HG03558 (cell line): ENCODE results near the gene DNAH8.

Source experiments
- ATAC-seq: cut with Tn5 transposase; IDR thresholded peaks from one replicate; pipeline ENCODE4 v1.9.1; 2021; ENCODE audit warnings: moderate number of reproducible peaks; ENCODE audit not compliant: unreplicated experiment; ENCODE audit errors: extremely low read depth

Gene DNAH8

GRCh38 chr6:38701551-38701950, 13.6 kb upstream of the DNAH8 start:
- ATAC-seq, result no peak

DNA sequence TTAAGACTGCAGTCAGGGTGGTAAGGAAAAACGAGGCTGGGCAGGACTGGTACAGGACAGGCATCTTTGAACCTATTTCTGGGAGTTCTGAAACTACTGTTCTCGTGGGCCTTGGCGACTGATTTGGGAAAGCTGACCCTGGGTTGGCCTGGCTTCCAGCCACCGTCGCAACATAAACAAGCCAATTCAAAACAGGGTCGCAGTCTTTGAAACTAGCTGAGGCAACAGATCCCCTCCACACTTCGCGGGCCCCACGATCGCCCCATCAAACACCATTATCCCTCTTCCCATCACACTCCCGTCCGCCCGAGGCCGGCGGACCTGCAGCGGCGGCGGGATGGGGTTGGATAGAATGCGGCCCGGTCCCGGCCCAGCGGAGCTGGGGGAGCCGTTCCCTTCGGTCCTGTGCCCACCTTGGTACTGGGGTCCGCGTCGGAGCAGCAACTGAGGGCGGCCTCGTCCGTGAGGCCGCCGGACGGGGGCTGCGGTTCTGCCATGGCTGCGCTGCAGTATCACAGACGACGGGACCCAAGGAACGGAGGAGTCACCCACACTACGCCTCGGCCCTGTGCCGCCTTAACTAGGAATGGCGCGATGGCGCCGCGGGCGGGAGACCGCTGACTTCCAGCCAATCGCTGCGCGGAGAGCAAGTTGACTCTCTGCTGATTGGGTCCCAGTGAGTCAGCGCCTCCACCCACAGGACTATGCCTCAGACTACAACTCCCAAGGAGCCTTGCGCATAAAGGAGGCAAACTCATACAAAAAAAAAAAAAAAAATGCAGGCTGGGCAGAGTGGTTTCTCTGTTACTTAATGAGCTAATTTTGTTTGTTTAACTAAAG, 12.3 kb upstream of the DNAH8 start, which contains the start of gene GLO1:
TSS of gene GLO1 (minus strand) at position 588 of the 840 bp plus-strand sequence. CDS start at position 497, 91 bp downstream.
- ATAC-seq, result peak; percentile 99

GRCh38 chr6:38703949-38704590, 11.0 kb upstream of the DNAH8 start:
- no peak for ATAC-seq

DNA sequence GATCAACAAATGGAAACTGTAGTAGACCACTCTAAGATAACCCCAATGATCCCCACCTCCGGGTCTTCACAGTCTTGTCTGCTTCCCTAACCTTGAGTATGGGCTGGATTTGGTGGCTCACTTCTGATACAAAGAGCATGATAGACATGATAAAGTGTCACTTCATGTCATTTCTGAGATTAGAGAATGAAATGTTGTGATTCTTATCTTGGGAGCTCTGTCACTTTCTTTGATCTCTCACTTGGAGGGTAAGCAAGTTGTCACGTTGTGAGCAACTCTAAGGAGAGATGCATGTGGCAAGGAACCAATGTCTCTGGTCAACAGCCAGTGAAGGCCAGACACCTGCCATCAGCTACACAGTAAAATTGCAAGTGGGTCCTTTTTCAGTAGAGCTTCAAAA, 9.2 kb upstream of the DNAH8 start:
- ATAC-seq, result no peak

- ATAC-seq, result no peak
Observed at GRCh38 chr6:38708496-38708895, 6.6 kb upstream of the DNAH8 start.

- no peak for ATAC-seq
Observed at GRCh38 chr6:38713812-38714211, 1.3 kb upstream of the DNAH8 start.

GRCh38 chr6:38714239-38715015, 684 bp upstream of the DNAH8 start:
- ATAC-seq, result no peak

GRCh38 chr6:38716825-38717224, 1.7 kb downstream of the DNAH8 start:
- no peak for ATAC-seq

GRCh38 chr6:38719358-38719757, 4.2 kb downstream of the DNAH8 start:
- ATAC-seq, result no peak

DNA sequence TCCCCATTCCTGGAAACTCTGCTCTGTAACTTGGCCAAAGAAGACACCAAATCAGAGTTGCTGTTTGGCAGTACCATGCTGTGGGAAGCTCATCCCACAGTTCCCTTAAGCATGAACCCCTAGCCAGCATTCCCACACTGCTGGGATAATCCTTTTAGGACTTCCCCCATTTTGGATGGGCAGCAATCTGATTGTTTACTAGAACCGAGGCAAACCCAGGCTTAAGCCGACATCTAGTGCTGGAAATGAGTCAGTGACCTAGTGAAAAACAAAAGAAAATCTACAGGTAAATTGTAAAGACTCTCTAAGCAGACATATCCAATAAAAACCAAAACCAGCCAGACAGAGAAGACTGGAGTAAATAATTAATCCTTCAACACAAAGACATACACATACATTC, 5.2 kb downstream of the DNAH8 start:
- ATAC-seq, result no peak

- ATAC-seq, result no peak
Observed at GRCh38 chr6:38722038-38722437, 6.9 kb downstream of the DNAH8 start.

DNA sequence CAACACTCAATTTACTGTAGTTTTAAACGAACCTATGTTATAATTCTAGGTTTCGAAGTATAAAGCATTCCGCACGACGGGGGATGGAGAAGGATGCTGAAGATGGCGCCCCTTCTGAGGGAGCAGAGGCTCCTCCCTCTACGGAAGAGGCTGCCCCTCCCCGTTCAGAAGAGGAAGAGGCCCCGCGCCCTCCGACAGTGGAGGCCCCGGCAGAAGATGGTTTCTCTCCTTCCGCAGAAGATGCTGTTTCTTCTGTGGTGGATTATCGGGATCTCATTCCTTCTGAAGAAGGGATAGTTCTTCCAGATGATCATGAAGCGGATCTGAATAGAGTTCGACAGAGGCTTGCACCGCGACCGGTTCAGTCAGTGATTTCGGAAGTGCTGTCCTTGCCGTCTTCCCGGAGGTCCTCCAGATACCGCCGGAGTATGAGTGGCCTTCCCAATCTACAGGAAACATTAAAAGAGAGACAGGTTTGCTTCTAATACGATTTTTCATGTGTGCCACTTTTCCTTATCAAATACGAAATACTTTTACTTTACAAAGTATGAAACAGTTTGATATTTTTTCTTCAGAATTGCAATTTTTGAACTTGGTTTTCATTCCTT, 7.7 kb downstream of the DNAH8 start:
- no peak for ATAC-seq

DNA sequence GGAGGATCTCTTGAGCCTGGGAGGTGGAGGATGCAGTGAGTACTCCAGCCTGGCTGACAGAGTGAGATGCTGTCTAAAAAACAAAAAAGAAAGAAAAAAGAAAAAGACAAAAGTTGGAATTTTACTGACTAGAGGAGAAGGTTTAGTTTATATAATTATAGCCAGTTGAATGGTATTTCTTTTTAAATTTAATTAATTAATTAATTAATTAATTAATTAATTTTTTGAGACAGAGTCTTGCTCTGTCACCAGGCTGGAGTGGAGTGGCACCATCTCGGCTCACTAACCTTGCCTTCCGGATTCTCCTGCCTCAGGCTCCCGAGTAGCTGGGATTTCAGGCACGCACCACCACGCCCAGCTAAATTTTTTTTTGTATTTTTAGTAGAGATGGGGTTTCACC, 8.7 kb downstream of the DNAH8 start:
- ATAC-seq, result no peak

- no peak for ATAC-seq
Observed at GRCh38 chr6:38724343-38724742, 9.2 kb downstream of the DNAH8 start.

DNA sequence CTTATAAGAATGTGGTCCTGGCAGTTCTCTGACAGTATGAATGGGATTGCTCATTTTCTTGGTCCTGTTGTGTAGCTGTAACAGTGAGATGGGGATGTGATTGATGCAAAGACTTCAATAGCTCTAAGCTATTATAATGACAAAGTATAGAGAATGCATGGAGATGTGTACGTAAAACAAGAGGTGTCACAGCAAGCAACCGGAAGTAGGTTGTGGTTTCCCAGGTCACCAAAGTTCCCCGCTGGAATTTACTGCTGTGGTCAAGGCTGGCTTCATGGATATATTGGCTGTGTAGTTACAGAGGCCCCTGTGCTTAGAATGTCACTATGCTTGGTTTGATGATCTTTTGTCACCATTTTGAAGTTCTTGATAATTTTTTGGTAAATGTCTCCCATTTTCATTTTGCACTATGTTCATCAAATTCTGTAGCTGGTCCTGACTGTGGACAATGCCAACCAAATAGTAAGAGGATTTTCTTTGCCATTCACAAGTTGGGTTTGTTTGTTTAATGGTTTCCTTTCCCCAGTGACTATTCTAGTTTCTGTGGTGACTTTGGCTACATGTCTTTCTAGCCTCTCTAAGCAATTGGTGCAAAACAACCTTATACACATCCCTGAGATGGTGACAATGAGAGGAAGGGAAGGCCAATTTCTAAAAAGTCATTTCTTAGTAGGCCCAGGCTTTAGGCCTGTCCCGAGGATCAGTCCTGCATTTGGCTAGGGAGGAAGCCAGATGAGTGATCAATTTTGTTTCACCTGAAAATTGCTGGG, 10.5 kb downstream of the DNAH8 start:
- ATAC-seq, result no peak

DNA sequence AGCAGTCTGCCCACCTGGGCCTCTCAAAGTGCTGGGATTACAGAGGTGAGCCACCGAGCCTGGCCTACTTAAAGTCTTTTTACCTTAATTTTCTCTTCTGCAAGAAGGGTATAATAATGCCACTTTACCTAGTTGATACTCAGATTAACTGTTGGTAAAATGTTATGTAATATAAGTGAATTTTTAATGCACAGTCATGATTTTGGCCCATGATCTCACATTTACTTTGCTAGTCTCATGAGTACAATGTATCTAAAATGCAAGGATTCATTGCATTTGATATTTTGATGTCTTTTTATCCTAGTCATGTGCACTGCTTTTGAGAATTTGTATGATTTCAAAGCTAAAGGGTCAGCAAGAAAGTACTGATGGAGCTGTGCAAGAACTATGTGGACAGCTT, 13.1 kb downstream of the DNAH8 start:
- ATAC-seq, result no peak

DNA sequence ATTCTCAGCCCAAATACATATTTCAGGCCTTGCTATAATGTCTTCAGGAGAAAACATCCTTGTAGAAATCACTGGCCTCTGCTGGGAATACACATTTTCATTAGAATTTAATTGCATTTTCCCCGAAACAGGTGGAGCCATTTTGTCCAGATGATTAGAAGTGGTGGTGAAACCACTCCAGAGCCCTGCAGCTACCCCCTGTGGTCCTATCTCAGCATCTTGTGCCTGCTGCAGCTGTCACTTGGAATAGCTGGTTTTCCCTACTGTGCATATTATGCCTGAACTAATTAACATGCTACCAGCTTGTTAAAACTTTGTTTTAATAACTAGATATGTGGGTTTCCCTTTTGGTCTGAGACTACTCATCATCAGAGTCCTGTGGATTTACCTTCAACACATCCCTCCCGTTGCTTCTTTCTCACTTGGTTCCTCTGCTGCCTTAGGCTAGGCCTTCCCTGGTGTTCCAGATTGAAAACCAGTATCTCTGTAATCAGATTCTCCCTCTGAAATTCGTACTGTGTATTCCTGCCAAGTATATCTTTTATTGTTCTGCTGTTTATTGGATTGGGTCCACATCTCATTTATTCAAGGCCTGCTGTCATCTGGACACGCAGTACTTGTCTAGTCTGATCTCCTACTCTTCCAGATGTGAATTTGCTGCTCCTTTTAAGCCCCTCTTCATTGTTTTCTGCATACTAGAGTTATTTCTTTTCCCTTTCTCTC, 15.2 kb downstream of the DNAH8 start:
- no peak for ATAC-seq

DNA sequence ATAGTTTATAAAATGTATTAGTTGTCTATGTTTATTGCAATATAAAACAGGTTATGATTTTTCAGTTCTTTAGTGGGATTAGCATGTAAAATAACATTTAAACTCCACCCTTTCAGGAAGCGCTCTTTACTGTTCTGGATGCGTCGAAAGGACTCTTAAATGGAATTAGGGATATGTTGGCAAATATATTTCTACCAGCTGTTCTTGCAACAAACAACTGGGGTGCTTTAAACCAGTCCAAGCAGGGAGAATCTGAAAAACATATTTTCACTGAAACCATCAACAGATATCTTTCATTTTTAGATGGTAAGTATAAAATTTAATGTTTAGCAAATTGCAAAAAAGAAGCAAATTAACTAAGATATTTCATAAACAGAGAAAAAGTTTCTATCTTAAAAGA, 21.8 kb downstream of the DNAH8 start:
- ATAC-seq, result no peak

DNA sequence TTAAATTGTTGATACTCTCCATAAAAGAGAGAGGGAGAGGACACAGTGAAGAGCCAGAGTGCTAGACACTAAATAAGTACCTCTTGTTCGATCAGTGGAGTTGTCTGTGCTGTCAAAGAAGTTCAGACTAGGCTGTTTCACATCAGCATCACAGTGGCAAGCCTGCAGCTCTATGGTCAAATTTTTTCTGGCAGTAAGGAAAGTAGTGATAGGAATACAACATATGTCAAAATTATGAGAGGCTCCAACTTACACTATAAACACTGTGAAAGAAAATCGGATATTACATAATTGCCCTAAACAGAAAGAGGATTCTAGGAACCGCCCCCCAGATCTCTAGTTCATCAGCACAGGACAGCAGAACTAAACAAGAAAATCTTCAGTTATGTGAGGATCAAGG, 23.1 kb downstream of the DNAH8 start:
- ATAC-seq, result no peak
